HFF-Myc (cell line): Measurements from ENCODE around the gene ACSM6.

Experiments used
- DNase-seq: peaks from one replicate; pipeline ENCODE4 v3.0.0-alpha.2; 2011; ENCODE audit warnings: low read depth; ENCODE audit errors: extremely low read depth
- H3K4me3 ChIP-seq: replicated peaks from 2 replicates; pipeline ENCODE4 v1.5.1; 2011; ENCODE audit warnings: low read depth, mild to moderate bottlenecking, control low read depth, low read length
- TF ChIP-seq, protein P1 (sequence below): IDR thresholded peaks from 2 replicates; pipeline ENCODE4 v1.5.1; 2012; ENCODE audit warnings: mild to moderate bottlenecking, low read depth, low read length, control low read depth; ENCODE audit errors: missing control alignments

Gene ACSM6

DNA sequence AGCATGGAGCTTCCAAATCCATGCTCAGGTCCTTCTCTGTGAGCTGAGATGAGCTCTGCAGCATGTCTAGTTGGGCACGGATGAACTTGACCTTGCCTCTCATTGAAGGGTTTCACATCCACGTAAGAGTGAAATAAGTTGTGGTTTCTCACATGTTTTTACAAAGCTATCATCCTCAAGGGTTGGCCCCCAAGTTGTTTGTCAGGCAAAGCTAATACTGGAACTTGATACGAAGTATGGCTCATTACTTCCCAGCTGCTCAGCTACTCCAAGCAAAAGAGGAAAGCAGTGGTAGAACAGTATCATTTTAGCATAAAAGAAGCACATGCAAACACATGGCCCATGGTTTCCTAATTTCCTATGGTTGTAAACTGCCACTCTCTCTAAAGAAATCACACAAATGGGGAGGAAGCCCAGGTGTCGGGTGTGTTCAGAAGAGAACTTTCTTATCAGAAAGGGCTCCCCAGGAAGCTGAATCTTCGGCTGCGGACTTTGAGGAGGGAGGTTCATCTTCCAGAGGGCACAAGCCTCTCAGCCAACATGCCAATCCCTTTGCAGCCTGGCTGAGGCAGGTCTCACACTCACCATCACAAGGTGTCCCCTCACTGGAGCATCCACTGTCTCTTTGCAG is 51.5 kb downstream of the ACSM6 start:
- TF ChIP-seq, protein P1, sequence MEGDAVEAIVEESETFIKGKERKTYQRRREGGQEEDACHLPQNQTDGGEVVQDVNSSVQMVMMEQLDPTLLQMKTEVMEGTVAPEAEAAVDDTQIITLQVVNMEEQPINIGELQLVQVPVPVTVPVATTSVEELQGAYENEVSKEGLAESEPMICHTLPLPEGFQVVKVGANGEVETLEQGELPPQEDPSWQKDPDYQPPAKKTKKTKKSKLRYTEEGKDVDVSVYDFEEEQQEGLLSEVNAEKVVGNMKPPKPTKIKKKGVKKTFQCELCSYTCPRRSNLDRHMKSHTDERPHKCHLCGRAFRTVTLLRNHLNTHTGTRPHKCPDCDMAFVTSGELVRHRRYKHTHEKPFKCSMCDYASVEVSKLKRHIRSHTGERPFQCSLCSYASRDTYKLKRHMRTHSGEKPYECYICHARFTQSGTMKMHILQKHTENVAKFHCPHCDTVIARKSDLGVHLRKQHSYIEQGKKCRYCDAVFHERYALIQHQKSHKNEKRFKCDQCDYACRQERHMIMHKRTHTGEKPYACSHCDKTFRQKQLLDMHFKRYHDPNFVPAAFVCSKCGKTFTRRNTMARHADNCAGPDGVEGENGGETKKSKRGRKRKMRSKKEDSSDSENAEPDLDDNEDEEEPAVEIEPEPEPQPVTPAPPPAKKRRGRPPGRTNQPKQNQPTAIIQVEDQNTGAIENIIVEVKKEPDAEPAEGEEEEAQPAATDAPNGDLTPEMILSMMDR = no peak
- DNase-seq = no peak

DNA sequence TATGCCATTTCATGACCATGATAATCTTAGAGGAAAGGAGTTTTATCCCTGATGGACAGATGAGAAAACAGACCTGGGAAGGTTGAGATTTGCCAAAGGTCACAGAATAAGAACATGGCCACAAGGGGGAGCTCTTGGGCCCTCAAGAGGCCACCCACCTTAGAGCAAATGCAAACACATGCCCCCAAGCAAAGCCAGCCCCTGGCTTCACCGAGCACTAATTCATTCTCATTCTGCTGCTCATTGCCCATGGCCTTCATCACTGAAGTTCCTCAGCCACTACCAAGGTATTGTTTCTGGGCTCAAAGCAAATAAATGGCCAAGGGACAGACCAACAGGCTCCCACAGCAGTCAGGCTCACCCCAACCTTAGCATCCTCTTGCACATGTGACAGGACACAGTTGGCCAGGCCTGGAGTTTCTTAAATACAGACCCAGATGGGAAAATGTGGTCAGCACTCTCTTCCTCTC is 52.6 kb downstream of the ACSM6 start:
- H3K4me3 ChIP-seq = no peak overlapping the region
- TF ChIP-seq, protein P1 = peak; percentile 82
- peak; percentile 56 for DNase-seq

More for the DNA sequence above, 51.5 kb downstream of the ACSM6 start:
- H3K4me3 ChIP-seq = no peak overlapping the region

DNA sequence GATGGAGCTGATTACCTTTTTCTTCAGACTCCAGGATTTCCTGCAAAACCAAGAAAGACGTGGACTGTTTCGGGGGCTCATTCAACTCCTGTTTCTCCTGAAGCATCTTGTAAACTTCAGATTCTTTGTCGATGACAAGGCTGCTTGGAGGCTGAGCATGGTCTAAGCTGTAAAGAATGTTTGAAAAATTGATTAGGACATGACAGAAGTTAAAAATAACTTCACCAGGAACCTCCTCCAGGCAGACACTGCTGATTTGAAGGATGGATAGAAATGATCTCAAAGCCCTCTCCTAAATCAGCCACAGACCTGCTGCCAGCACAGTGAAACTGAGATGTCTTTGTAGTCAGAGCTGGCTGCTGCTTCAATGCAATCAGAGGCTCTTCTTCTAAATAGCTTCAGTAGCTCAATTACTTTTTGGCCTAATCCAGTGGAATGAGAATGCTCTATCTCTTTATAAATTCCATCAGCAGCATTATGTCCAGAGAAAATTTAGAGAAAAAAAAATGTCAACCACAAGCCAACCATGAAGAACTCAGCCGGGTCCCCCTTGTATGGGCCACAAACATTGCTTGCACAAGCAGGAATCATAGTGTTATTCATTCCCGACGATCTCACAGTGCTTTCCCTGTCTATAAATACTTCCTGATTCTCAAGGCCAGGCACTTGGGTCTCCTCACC is 53.3 kb downstream of the ACSM6 start:
- DNase-seq = peak; percentile 24
- no peak overlapping the region for H3K4me3 ChIP-seq
- TF ChIP-seq, protein P1 = no peak

DNA sequence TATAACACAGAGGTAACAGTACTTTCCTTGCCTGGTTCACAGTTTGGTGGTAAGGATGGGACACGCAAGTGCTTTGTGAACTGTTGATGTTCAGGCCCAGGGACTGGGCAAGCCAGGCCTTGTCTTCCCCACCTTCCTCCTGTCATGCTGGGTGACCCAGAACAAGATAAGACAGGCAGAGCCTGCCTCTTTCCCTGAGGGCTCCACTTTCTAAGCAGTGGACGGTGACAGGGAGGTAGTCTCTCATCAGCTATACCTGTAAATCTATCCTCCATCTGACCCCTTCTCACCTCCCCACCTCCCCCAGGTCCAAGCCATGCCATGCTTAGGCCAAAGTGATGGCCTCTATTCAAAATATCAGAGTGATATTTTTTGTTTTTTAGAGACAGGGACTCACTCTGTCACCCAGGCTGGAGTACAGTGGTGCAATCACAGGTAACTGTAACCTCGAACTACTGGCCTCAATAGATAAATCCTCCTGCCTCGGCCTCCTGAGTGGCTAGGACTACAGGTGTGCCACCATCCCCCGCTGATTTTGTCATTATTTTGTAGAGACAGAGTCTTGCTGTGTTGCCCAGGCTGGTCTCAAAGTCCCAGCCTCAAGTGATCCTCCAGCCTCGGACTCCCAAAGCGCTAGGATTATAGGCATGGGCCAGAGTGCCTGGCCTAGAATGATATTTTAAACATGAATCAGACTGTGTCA is 54.0 kb downstream of the ACSM6 start:
- TF ChIP-seq, protein P1 = no peak
- DNase-seq = no peak
- H3K4me3 ChIP-seq = no peak overlapping the region

DNA sequence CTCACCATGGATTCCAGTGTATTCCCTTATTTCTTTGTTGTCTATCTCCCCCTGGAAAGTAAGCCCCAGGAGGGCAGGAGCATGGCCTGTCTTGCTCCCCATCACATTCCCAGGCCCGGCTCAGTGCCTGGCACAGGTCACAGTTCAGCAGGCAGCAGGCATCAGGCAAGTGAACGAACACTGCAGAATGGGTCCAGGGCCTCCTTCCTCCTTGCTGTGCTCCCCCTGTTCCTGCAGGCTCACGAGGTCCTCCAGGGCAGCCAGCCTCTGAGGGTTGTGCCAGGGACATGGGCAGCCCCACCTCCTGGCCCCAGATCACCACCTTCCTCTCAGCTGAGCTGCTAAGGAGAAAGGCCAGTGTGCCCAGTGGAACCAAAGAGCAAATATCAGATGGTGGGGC is 55.0 kb downstream of the ACSM6 start:
- no peak for DNase-seq
- no peak overlapping the region for H3K4me3 ChIP-seq
- TF ChIP-seq, protein P1 = no peak

DNA sequence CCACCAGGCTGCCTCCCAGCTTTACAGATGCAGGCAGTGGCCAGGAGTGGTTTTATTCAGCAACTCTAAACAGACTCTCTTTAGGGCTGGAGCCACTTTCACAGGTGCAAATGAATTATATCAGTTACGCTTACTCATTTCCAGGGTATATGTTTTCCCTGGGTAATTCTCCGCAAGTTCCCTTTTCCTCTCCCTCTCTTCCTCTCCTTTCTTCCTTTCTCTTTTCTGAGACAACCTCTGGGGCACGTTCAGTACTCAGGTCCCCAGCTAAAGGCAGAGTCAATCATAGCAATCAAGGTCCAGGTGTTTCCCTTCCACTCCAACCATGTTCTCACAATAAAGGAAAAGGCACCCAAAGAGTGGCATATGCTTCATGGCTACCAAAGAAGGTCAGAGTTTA is 55.4 kb downstream of the ACSM6 start:
- TF ChIP-seq, protein P1 = no peak
- no peak overlapping the region for H3K4me3 ChIP-seq
- no peak for DNase-seq
